Spleen (tissue), 7 donors: Measurements from ENCODE around the gene SDSL.

Experiments
- POLR2A ChIP-seq, 3 donors: fragments of 450-650 bp; IDR thresholded peaks; one replicate each; pipeline ENCODE4 v1.5.1; 2017; ENCODE audit warnings: antibody characterized with exemption in 3 of 3, mild to moderate bottlenecking in 1 of 3
- TF ChIP-seq, protein P1 (sequence below), 11 experiments: fragments of 200-600 bp in 7 of 11; fragments of 450-650 bp in 4 of 11; sonication (generic) in 4 of 11; IDR thresholded peaks in 8 of 11; conservative IDR thresholded peaks in 3 of 11; 1 replicate in 7 of 11; 2 replicates in 4 of 11; pipeline versions ENCODE4 v1.4.0 to v1.8.0; 2016 to 2021; ENCODE audit warnings: antibody characterized with exemption in 11 of 11, inconsistent platforms in 4 of 11, mild to moderate bottlenecking in 1 of 11
- donor health status: DM: no; HTN: no; CAD: no; lungs with moderate emphysema.
- donor health status: DM: no; HTN: no; CAD: no.
- donor health status: DM: no; HTN: no; CAD: no.

DNA sequence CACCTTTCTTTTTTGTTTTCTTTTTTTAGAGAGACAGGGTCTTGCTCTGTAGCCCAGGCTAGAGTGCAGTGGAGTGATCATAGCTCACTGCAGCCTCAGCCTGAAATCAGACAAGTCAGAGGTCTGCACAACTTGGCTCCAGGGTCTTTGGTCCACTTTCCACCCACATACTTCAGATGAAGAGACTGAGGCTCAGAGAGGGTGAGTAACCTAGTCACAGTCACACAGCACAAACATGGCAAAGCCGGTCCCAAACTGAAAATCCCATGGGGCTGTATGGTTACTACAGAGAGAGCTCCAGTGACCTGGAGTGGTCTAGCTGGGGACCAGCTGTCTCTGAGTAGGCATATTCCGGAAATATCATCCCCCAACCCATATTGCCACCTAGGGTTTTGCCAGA lies 30.3 kb downstream of the SDSL start:
- no peak for TF ChIP-seq POLR2A (IDR thresholded peaks at IDR 0.05)
- TF ChIP-seq, protein P1, sequence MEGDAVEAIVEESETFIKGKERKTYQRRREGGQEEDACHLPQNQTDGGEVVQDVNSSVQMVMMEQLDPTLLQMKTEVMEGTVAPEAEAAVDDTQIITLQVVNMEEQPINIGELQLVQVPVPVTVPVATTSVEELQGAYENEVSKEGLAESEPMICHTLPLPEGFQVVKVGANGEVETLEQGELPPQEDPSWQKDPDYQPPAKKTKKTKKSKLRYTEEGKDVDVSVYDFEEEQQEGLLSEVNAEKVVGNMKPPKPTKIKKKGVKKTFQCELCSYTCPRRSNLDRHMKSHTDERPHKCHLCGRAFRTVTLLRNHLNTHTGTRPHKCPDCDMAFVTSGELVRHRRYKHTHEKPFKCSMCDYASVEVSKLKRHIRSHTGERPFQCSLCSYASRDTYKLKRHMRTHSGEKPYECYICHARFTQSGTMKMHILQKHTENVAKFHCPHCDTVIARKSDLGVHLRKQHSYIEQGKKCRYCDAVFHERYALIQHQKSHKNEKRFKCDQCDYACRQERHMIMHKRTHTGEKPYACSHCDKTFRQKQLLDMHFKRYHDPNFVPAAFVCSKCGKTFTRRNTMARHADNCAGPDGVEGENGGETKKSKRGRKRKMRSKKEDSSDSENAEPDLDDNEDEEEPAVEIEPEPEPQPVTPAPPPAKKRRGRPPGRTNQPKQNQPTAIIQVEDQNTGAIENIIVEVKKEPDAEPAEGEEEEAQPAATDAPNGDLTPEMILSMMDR (IDR thresholded peaks at IDR 0.05 in 8 of 11, conservative IDR thresholded peaks at IDR 0.05 in 3 of 11): no peak
